Activated naive CD4-positive, alpha-beta T cell treated with anti-CD3 and anti-CD28 coated beads, Interleukin-2, amount 50 U/mL, for 16 hours (primary cell): Measurements from ENCODE around the gene SH2D2A.
"Not testable (repeated sequence)": the region's sequence is repeated elsewhere in the genome, so short reads cannot be mapped to it uniquely, and the experiment has no call there.

ENCODE experiments used
- DNase-seq: peaks from one replicate; pipeline ENCODE4 v3.0.0-alpha.2; 2020

SH2D2A gene

GRCh38 chr1:156767101-156767878 is 49.4 kb downstream of the SH2D2A start, which contains the start of gene PRCC:
Gene PRCC, plus strand, starts transcription at chr1:156767535. Its CDS starts 237 bp downstream, at chr1:156767772.
- peak; percentile 96 for DNase-seq

GRCh38 chr1:156766298-156767100 is 50.1 kb downstream of the SH2D2A start:
- DNase-seq, result no peak

- DNase-seq, result no peak
These were observed 51.0 kb downstream of the SH2D2A start for GRCh38 chr1:156765666-156766065.

GRCh38 chr1:156765136-156765535 is 51.5 kb downstream of the SH2D2A start:
- not testable (repeated sequence) for DNase-seq

GRCh38 chr1:156760796-156761104 is 55.9 kb downstream of the SH2D2A start:
- DNase-seq, result no peak

GRCh38 chr1:156760092-156760795 is 56.4 kb downstream of the SH2D2A start:
- DNase-seq, result no peak

GRCh38 chr1:156757572-156758253 is 58.9 kb downstream of the SH2D2A start:
- not testable (repeated sequence) for DNase-seq

GRCh38 chr1:156756355-156756754 is 60.3 kb downstream of the SH2D2A start:
- DNase-seq, result no peak
